Body of pancreas (tissue), 4 donors: ENCODE results near the gene TBCE.

ENCODE experiments used
- POLR2A ChIP-seq, 3 donors: fragments of 450-650 bp; IDR thresholded peaks; one replicate each; pipeline ENCODE4 v1.6.1; 2016; ENCODE audit warnings: antibody characterized with exemption in 3 of 3, mild to moderate bottlenecking in 2 of 3
- TF ChIP-seq, protein P1 (sequence below), 7 experiments: fragments of 450-650 bp in 4 of 7; fragments of 200-600 bp in 3 of 7; sonication (generic) in 3 of 7; IDR thresholded peaks; one replicate each; pipeline ENCODE4 v1.5.1; 2016 to 2019; ENCODE audit warnings: antibody characterized with exemption in 7 of 7

DNA sequence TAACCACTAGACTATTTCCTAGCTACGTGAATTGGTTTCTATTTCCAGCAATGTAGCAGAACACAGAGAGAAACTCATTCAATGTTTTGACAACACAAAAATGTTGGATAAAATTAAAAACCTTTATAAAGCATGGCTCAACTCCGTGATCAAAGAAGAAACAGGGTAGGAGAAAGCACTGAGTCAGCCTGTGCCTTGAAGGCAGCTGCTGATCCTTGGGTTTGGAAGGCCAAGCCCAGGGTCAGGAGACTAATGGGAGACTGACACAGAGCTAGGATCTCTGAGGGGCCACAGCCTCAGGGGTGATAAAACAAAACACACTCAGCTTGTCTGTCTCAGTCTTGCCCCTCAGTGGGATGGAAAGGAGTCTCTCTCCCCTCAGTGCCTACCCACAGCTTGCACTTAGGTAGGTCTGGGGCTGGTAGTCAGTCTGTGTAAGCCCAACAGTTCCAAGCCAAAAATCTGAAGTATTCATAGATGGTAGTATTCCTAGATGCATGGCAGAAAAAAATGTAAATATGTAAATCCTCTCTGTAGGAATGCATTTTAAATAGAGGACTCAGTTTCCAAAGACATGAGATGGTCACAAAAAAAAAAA is 83.8 kb downstream of the TBCE start:
- TF ChIP-seq, protein P1, sequence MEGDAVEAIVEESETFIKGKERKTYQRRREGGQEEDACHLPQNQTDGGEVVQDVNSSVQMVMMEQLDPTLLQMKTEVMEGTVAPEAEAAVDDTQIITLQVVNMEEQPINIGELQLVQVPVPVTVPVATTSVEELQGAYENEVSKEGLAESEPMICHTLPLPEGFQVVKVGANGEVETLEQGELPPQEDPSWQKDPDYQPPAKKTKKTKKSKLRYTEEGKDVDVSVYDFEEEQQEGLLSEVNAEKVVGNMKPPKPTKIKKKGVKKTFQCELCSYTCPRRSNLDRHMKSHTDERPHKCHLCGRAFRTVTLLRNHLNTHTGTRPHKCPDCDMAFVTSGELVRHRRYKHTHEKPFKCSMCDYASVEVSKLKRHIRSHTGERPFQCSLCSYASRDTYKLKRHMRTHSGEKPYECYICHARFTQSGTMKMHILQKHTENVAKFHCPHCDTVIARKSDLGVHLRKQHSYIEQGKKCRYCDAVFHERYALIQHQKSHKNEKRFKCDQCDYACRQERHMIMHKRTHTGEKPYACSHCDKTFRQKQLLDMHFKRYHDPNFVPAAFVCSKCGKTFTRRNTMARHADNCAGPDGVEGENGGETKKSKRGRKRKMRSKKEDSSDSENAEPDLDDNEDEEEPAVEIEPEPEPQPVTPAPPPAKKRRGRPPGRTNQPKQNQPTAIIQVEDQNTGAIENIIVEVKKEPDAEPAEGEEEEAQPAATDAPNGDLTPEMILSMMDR (IDR thresholded peaks at IDR 0.05) = no peak
- no peak for TF ChIP-seq POLR2A (IDR thresholded peaks at IDR 0.05)
